Stimulated activated CD4-positive, alpha-beta T cell treated with anti-CD3 and anti-CD28 coated beads, Interleukin-12 subunit alpha, Interleukin-12 subunit beta, amount 100 ng/mL, for 4 hours (primary cell): ENCODE data around the gene P2RY8.
"Not testable (repeated sequence)": the region's sequence is repeated elsewhere in the genome, so short reads cannot be mapped to it uniquely, and the experiment has no call there.

Experiments
- DNase-seq: peaks from one replicate; pipeline ENCODE4 v3.0.0-alpha.2; 2020

The P2RY8 gene

DNA sequence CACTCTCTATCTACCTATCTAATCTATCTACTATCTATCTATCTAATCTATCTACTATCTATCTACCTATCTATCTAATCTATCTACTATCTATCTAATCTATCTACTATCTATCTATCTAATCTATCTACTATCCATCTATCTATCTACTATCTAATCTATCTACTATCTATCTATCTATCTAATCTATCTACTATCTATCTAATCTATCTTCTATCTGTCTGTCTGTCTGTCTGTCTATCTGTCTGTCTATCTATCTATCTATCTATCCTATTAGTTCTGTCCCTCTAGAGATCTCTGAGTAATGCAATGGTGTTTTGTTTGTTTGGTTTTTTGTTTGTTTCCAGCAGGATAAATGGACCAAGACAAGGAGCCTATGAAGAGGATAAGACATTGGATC is 74.9 kb downstream of the P2RY8 start:
- no peak for DNase-seq

DNA sequence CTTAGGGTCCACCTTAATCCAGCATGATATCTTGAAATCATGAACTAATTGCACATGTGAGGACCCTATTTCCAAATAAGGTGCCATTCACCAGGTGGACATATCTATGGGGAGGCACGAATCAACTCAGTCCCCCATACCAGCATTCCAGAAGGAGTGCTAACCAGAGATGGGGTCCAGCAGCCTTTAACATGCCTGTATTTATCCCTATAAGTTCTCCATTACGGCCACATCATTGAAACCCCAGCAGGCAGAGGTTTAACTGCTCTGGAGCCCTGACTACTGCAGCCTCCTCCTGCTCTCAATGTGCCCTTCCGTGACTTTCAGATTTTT is 81.1 kb downstream of the P2RY8 start:
- DNase-seq: no peak

DNA sequence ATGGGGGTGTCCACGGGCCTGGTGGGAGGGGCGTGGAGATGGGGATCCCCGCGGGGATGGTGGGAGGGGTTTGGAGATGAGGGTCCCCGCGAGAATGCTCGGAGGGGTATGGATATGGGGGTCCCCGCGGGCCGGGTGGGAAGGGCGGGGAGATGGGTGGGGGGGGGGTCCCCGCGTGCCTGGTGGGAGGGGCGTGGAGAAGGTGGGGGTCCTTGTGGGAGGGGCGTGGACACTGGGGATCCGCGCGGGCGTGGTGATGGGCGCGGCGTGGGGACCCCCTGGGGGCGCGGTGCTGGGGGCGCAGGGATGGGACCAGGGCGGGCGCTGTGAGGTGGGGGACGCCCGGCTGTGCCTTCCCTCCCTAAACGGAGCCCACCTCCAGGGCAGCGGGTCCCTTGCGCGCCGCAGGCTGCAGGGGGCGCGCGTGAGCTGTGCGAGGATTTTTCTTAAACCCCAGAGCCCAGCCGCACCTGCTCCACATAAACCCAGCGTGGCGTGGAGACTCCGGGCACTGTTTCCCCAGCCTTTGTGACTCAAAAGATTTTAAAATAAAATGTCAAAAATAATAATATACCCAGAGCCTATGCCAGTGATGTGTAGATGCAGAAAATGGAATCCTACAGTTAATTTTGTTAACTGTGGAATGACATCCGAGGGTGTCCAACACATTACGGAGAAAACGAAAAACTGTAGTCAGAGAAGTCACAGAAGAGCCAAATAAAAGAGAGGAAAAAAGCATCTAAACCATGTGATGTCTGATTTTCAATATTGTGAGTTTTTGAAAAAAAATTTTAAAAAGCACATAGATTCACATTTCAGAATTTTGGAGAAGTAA is 82.8 kb downstream of the P2RY8 start:
- DNase-seq: peak; percentile 95

DNA sequence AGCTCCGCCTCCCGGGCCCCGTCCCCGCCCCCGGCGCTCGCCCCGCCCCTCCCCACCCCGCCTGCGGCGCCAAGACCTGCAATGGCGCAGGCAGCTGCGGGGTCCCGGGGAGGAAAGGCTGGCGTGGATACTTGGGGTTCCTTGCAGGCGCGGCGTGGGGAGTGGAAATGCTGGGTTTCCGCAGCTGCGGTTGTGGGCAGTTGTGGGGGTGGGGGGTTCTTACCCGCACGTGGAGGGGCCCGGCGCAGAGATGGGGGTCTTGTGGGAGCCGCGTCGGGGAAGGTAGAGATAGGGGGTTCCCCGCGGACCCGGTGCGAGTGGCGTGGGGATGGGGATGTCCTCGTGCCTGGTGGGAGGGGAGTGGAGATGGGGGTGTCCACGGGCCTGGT is 83.6 kb downstream of the P2RY8 start:
- no peak for DNase-seq

DNA sequence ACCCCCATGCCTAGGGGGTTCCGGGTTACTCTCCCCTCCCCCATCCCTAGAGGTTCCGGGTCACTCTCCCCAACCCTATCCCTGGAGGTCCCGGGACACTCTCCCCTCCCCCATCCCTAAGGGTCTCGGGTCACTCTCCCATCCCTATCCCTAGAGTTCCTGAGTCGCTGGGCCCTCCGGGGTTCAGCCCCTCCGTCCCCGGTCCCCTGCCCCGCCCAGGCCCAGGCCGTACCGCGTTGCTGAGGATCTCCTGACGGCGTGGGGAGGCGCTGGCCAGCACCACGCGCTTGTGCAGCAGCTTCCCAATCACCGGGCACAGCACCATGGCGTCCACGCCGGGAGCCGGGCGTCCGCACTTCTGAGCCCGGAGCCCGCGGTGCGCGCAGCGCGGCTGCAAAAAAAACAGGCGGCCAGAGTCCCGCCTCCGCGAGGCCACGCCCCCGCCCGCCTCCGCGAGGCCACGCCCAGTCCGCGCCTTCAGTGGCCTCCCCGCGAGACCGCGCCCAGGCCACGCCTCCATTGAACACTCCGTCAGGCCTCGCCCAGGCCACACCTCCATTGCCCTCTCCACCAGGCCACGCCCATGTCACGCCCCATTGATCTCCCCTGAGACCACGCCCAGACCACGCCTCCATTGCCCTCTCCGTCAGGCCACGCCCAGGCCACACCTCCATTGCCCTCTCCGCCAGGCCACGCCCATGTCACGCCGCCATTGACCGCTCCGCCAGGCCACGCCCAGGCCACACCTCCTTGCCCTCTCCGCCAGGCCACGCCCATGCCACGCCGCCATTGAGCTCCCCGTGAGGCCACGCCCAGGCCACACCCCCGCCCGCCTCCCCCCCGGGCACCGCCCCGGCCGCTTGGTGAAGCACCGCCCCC is 84.2 kb downstream of the P2RY8 start, which contains the start of gene ASMTL:
ASMTL (minus strand) TSS at position 394 of the 879 bp plus-strand sequence; CDS start at position 325, 69 bp downstream.
- peak; percentile 100 for DNase-seq

DNA sequence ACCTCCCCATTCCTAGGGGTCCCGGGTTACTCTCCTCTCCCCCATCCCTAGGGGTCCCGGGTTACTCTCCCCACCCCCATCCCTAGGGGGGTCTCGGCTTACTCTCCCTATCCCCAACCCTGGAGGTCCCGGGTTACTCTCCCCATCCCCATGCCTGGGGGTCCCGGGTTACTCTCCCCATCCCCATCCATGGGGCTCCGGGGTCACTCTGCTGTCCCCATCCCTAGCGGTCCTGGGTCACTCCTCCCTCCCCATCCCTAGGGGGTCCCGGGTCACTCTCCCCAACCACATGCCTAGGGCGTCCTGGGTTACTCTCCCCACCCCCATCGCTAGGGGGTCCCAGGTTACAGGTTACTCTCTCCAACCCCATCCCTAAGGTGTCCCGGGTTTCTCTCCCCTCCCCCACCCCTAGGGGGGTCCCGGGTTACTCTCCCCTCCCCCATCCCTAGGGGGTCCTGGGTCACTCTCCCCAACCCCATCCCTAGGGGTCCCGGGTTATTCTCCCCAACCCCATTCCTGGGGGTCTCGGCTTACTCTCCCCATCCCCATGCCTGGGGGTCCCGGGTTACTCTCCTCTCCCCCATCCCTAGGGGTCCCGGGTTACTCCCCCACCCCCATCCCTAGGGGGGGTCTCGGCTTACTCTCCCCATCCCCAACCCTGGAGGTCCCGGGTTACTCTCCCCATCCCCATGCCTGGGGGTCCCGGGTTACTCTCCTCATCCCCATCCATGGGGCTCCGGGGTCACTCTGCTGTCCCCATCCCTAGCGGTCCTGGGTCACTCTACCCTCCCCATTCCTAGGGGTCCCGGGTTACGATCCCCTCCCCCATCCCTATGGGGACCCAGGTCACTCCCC is 85.1 kb downstream of the P2RY8 start:
- DNase-seq: no peak

DNA sequence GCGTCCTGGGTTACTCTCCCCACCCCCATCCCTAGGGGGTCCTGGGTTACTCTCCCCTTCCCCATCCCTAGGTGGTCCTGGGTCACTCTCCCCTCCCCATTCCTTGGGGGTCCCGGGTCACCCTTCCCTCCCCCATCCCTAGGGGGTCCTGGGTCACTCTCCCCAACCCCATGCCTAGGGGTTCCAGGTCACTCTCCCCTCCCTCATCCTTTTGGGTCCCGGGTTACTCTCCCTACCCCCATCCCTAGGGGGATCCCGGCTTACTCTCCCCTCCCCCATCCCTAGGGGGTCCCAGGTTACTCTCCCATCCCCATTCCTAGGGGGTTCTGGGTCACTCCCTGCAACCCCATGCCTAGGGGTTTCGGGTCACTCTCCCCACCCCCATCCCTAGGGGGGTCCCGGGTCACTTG is 85.7 kb downstream of the P2RY8 start:
- DNase-seq: no peak

DNA sequence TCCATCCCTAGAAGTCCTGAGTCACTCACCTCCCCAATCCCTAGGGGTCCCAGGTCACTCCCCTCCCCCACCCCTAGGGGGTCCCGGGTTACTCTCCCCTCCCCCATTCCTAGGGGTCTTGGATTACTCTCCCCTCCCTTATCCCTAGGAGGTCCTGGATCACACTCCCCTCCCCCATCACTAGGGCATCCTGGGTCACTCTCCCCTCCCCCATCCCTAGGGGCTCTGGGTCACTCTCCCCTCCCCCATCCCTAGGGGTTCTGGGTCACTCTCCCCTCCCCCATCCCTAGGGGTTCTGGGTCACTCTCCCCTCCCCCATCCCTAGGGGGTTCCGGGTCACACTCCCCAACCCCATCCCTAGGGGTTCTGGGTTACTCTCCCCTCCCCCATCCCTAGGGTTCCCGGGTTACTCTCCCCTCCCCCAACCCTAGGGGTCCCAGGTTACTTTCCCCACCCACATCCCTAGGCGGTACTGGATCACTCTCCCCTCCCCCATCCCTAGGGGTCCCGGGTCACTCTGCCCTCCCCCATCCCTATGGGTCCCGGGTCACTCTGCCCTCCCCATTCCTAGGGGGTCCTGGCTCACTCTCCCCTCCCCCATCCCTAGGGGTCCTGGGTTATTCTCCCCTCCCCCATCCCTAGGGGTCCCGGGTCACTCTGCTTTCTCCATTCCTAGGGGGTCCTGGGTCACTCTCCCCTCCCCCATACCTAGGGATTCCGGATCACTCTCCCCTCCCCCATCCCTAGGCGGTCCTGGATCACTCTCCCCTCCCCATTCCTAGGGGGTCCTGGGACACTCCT is 86.4 kb downstream of the P2RY8 start:
- no peak for DNase-seq

DNA sequence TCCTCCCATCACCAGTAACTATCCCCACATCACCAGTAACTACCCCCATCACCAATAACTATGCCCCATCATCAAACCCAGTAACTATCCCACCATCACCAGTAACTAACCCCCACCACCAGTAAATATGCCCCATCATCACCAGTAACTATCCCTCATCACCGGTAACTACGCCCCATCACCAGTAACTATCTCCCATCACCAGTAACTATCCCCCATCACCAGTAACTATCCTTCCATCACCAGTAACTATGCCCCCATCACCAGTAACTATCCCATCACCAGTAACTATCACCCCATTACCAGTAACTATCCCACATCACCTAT is 87.2 kb downstream of the P2RY8 start:
- no peak for DNase-seq

DNA sequence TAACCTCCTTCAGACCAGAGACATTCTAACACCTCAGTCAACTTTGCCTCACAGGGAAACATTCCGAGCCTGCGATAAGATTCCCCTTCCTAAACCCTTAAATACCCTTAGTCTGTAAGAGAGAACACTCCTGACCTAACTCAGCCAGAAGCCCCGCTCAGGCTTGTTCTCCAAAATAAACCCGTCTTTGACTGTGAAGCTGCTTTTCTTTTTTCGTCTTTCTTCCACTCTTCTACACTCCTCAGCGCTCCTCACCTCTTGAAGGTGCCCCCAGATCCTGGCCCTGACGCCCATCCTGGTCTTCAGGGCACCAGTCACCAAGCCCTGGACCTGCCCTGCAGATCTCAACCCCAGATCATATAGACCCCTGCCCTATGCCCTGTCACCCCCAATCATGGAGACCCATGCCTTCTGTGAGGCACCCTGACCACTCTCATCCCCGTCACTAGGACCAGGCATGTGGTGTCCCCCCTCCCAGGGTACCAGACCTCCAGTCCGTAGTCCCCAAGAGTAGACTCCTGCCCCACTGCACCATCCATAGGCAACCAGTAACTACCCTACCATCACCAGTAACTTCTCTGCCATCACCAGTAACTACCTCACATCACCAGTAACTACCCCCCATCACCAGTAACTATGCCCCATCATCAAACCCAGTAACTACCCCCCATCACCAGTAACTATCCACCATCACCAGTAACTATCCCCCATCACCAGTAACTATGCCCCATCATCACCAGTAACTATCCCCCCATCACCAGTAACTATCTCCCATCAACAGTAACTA is 87.8 kb downstream of the P2RY8 start:
- DNase-seq: no peak

DNA sequence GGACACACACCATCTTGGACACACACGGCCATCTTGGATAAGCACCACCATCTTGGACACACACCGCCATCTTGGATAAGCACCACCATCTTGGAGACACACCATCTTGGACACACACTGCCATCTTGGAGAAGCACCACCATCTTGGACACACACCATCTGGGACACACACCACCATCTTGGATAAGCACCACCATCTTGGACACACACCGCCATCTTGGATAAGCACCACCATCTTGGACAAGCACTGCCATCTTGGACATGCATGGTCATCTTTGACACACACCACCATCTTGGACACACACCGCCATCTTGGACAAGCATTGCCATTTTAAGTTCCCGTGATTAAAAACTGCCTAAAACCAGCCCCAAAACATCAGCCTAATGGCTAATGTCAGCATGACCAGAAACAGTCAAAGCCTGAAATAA is 88.4 kb downstream of the P2RY8 start:
- not testable (repeated sequence) for DNase-seq

DNA sequence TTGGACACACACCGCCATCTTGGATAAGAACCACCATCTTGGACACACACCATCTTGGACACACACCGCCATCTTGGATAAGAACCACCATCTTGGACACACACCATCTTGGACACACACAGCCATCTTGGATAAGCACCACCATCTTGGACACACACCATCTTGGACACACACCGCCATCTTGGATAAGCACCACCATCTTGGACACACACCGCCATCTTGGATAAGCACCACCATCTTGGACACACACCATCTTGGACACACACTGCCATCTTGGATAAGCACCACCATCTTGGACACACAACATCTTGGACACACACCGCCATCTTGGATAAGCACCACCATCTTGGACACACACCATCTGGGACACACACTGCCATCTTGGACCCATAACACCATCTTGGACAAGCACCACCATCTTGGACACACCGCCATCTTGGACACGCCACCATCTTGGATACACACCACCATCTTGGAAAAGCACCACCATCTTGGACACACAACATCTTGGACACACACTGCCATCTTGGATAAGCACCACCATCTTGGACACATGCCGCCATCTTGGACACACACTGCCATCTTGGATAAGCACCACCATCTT is 88.9 kb downstream of the P2RY8 start:
- not testable (repeated sequence) for DNase-seq

DNA sequence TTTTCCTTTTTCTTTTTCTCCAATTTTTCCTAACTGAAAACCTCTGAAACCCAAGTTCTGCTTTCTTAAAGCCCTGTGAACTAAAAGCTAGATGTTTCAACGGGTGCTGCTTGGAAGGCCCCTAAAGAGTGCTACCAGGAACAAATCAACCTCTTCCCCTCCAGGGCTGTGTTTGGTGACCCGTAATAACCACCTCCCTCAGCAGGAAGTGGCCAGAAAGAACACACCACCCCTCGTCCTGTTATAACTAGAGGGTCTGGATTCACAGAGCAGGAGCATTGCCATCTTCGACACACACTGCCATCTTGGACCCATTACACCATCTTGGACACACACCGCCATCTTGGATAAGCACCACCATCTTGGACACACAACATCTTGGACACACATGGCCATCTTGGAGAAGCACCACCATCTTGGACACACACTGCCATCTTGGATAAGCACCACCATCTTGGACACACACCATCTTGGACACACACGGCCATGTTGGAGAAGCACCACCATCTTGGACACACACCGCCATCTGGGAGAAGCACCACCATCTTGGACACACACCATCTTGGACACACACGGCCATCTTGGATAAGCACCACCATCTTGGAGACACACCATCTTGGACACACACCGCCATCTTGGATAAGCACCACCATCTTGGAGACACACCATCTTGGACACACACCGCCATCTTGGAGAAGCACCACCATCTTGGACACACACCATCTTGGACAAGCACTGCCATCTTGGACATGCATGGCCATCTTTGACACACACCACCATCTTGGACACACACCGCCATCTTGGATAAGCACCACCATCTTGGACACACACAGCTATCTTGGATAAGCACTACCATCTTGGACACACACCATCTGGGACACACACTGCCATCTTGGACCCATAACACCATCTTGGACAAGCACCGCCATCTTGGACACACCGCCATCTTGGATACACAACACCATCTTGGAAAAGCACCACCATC is 89.7 kb downstream of the P2RY8 start:
- DNase-seq: not testable (repeated sequence)

DNA sequence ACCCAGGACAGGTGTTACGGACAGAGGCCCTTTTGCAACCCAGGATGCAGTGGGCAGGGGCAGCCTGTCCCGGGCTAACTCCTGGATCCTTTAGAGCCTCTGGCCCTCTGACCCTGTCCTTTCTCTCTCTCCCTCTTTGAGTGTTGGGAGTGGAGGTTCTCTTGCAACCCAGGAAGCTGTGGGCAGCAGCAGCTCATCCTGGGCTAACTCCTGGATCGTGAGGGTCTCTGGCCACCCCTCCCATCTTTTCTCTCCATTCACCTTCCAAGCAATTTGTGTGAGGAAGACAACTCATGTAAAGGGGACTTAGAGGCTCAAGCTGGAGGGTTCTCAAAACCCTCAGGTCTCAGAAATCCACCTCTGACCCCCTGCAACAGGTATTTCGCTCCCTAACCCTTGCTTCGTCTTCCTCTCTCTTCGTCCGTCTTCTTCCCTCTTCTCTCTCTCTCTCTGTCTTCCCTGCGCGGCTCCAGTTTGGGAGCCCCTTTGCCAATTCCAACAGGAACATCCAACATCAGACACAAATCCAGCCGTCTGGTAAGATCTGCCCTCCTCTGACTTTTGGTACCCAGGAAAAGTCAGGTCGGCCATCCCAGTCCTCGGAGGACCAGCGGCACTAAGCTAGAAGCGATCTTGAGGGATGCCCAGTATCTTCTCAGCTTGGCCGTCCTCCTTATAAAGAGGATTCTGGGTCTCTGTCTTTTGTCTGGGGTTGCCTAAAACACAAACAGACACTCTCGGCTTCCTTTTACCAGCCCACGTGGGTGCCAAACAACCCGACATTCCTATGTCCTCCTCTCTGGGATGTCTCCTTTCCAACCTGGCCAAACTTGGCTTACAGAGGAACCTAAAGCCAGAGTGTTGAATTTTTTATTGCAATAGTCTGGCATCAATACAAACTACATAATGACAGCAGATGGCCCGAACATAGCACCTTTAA is 92.2 kb downstream of the P2RY8 start:
- no peak for DNase-seq

DNA sequence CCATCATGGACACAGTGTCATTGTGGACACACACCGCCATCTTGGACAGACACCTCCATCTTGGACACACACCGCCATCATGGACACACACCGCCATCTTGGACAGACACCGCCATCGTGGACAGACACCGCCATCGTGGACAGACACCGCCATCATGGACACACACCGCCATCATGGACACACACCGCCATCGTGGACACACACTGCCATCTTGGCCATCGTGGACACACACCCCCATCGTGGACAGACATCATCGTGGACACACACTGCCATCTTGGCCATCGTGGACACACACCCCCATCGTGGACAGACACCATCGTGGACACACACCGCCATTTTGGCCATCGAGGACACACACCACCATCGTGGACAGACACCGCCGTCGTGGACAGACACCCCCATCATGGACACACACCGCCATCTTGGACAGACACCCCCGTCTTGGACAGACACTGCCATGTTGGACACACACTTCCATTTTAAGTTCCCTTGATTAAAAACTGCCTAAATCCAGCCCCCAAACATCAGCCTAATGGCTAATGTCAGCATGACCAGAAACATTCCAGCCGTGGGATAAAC is 93.4 kb downstream of the P2RY8 start:
- DNase-seq: no peak

DNA sequence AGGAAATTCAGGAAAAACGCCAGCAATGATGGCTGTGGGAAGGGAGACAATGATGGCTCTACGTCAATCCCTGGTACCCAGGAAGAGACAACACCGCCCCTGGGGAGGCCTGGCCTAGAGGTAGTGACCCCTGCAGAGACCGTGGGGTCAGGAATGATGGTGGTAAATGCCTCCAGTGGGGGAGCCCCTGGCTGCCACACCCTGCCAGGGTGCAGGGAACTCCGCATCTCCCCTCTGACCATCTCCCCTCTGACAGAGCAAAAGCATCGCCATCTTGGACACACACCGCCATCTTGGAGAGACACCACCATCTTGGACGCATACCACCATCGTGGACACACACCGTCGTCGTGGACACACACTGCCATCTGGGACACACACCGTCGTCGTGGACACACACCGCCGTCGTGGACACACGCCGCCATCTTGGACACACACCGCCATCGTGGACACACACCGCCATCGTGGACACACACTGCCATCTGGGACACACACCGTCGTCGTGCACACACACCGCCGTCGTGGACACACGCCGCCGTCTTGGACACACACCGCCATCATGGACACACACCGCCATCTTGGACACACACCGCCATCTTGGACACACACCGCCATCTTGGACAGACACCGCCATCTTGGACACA is 94.1 kb downstream of the P2RY8 start:
- no peak for DNase-seq

DNA sequence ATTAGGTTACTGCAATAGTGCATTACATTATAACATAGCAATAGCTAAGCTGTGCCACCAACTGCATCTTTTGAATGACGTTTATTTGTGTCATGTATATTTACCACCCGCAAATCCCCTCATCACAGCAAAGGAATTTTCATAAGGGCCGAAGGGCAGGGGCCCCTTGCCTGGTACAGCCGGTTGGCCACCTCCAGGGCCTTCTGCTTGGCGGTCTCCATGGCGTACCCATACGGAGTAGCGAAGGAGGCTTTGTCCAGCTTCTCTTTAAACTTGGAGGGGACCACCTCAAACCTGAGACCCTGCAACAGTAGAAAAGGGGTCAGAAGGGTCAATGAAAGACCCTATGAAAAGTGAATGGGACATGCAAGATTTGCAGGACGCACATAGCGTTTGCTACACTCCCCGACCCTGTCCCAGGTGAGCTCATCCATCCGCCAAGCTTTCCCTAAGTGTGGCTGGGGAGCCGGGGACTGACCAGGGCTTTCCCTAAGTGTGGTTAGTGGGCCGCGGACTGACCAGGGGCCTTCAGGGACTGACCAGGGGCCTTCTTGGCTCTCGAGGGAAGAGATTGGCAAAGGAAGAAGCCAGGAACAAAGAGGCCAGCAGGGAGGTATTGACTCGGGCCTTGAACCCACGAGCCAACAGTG is 94.8 kb downstream of the P2RY8 start:
- no peak for DNase-seq
